ENCODE data around the gene ATP1B3.

DNA sequence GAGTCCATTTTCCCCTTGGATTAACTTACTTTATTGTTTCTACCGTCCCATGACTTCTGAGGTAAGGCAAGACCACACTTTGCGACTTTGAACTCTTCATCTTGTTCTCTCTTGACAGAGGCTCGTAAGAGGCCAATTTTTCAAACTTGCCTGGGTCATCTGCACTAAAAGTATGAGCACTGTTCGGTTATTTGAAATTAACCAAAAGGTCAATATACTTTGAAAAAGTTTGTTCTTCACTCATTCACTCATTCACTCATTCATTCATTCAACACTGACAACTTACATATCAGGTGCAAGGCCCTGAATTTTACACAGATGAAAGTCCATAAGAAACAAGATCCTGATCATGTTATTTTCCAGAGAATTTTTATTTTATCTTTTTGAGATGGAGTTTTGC lies 57.9 kb downstream of the ATP1B3 start:
- TF ChIP-seq ZNF549 (CRISPR knock-in tag; IDR thresholded peaks at IDR 0.05) (no peak), NCOR1 (IDR thresholded peaks at IDR 0.05; ENCODE audit: borderline replicate concordance, low read length) (no peak), JUND (CRISPR knock-in tag; IDR thresholded peaks at IDR 0.05) (no peak), ZNF563 (CRISPR knock-in tag; IDR thresholded peaks at IDR 0.05) (no peak), TARDBP (CRISPR knock-in tag; IDR thresholded peaks at IDR 0.05) (no peak), TAF1 (CRISPR knock-in tag; IDR thresholded peaks at IDR 0.05) (no peak), PHF5A (CRISPR knock-in tag; IDR thresholded peaks at IDR 0.05; ENCODE audit: low read depth, unreplicated experiment) (no peak), EED (CRISPR knock-in tag; IDR thresholded peaks at IDR 0.05) (no peak), YY1 (IDR thresholded peaks at IDR 0.05; ENCODE audit: insufficient read depth, insufficient replicate concordance, low read depth, low read length) (no peak), NPAS2 (CRISPR knock-in tag; IDR thresholded peaks at IDR 0.05; ENCODE audit: borderline replicate concordance) (no peak), SIX4 (CRISPR knock-in tag; IDR thresholded peaks at IDR 0.05) (no peak), MED13 (CRISPR knock-in tag; IDR thresholded peaks at IDR 0.05) (no peak)
- TF ChIP-seq, protein P1, sequence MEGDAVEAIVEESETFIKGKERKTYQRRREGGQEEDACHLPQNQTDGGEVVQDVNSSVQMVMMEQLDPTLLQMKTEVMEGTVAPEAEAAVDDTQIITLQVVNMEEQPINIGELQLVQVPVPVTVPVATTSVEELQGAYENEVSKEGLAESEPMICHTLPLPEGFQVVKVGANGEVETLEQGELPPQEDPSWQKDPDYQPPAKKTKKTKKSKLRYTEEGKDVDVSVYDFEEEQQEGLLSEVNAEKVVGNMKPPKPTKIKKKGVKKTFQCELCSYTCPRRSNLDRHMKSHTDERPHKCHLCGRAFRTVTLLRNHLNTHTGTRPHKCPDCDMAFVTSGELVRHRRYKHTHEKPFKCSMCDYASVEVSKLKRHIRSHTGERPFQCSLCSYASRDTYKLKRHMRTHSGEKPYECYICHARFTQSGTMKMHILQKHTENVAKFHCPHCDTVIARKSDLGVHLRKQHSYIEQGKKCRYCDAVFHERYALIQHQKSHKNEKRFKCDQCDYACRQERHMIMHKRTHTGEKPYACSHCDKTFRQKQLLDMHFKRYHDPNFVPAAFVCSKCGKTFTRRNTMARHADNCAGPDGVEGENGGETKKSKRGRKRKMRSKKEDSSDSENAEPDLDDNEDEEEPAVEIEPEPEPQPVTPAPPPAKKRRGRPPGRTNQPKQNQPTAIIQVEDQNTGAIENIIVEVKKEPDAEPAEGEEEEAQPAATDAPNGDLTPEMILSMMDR (CRISPR knock-in tag; IDR thresholded peaks at IDR 0.05) = no peak
- TF ChIP-seq, protein P2, sequence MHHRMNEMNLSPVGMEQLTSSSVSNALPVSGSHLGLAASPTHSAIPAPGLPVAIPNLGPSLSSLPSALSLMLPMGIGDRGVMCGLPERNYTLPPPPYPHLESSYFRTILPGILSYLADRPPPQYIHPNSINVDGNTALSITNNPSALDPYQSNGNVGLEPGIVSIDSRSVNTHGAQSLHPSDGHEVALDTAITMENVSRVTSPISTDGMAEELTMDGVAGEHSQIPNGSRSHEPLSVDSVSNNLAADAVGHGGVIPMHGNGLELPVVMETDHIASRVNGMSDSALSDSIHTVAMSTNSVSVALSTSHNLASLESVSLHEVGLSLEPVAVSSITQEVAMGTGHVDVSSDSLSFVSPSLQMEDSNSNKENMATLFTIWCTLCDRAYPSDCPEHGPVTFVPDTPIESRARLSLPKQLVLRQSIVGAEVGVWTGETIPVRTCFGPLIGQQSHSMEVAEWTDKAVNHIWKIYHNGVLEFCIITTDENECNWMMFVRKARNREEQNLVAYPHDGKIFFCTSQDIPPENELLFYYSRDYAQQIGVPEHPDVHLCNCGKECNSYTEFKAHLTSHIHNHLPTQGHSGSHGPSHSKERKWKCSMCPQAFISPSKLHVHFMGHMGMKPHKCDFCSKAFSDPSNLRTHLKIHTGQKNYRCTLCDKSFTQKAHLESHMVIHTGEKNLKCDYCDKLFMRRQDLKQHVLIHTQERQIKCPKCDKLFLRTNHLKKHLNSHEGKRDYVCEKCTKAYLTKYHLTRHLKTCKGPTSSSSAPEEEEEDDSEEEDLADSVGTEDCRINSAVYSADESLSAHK (CRISPR knock-in tag; IDR thresholded peaks at IDR 0.05; ENCODE audit: borderline replicate concordance) = no peak

Data from HepG2 (cell line).